Tibial nerve (tissue), 4 donors: ENCODE measurements around the gene COA7.

ENCODE experiments used
- CTCF ChIP-seq, 5 experiments: fragments of 200-600 bp in 3 of 5; fragments of 450-650 bp in 2 of 5; sonication (generic) in 3 of 5; IDR thresholded peaks; one replicate each; pipeline ENCODE4 v1.5.1; 2016 to 2019; ENCODE audit warnings: antibody characterized with exemption in 5 of 5, mild to moderate bottlenecking in 3 of 5, moderate library complexity in 2 of 5
- EP300 ChIP-seq, 2 donors: sonication (generic); formaldehyde crosslinking; IDR thresholded peaks; one replicate each; pipeline ENCODE4 v1.6.1; 2017; ENCODE audit warnings: antibody characterized with exemption in 2 of 2, mild to moderate bottlenecking in 1 of 2
- POLR2A ChIP-seq, 2 donors: fragments of 450-650 bp; IDR thresholded peaks; one replicate each; pipeline ENCODE4 v1.6.1; 2017; ENCODE audit warnings: antibody characterized with exemption in 2 of 2, mild to moderate bottlenecking in 2 of 2, moderate library complexity in 2 of 2

GRCh38 chr1:52662645-52663313 lies 35.4 kb downstream of the COA7 start:
- TF ChIP-seq POLR2A (IDR thresholded peaks at IDR 0.05), result no peak
- no peak for TF ChIP-seq CTCF (IDR thresholded peaks at IDR 0.05)
- TF ChIP-seq EP300 (IDR thresholded peaks at IDR 0.05), result no peak
